Activated CD8-positive, alpha-beta T cell treated with anti-CD3 and anti-CD28 coated beads for 36 hours (primary cell): ENCODE measurements around the gene CA9. TPM values are rescaled to one million over a fixed set of nuclear protein-coding genes. Genes with fewer than 3 reads are reported as not detected.

Source experiments
- ATAC-seq: fragments of 200-7000 bp; cut with Tn5 transposase; one replicate; pipeline ENCODE4 v1.10.0; 2021; ENCODE audit warnings: mild to moderate bottlenecking, moderate library complexity
- CTCF ChIA-PET: fragments of 350-600 bp; sonication (Branson Sonifier 250); formaldehyde crosslinking; loops from one replicate; lab custom pipeline; 2021; ENCODE audit warnings: antibody characterized with exemption; lab: Charles Lee
- POLR2A ChIA-PET: fragments of 350-600 bp; sonication (Branson Sonifier 250); formaldehyde crosslinking; loops from one replicate; lab custom pipeline; 2021; ENCODE audit warnings: antibody characterized with exemption; lab: Charles Lee
- DNase-seq: peaks from one replicate; pipeline ENCODE4 v3.0.0-alpha.2; 2020
- H3K27ac Mint-ChIP-seq: one replicate; pipeline ENCODE4 v1.8.0; 2021; ENCODE audit warnings: mild to moderate bottlenecking, mixed read lengths
- H3K27me3 Mint-ChIP-seq: one replicate; pipeline ENCODE4 v1.8.0; 2021; ENCODE audit warnings: mixed read lengths
- H3K36me3 Mint-ChIP-seq: one replicate; pipeline ENCODE4 v1.8.0; 2021; ENCODE audit warnings: low read depth, mixed read lengths
- H3K4me1 Mint-ChIP-seq: one replicate; pipeline ENCODE4 v1.8.0; 2021; ENCODE audit warnings: low read depth, mixed read lengths
- H3K4me3 Mint-ChIP-seq: one replicate; pipeline ENCODE4 v1.8.0; 2021; ENCODE audit warnings: mild to moderate bottlenecking, moderate library complexity, mixed read lengths
- H3K9me3 Mint-ChIP-seq: one replicate; pipeline ENCODE4 v1.8.0; 2021; ENCODE audit warnings: mixed read lengths
- intact Hi-C: fragments of 100-400 bp; cut with micrococcal nuclease; formaldehyde crosslinking; loops from one replicate; pipeline ENCODE4 v1.10.0; 2022
- total RNA-seq, 2 experiments: library from RNA; stranded (reverse); gene quantifications; one replicate each; pipeline ENCODE4 v1.2.3, GENCODE V29; 2021
- TF ChIP-seq, protein P1 (sequence below): fragments of 200-600 bp; IDR thresholded peaks from one replicate; pipeline ENCODE4 v1.8.0; 2022; ENCODE audit warnings: antibody characterized with exemption, mild to moderate bottlenecking

The CA9 gene
- total RNA-seq, 2 experiments from 2014 or later, result 4.5 to 4.9 TPM

DNA sequence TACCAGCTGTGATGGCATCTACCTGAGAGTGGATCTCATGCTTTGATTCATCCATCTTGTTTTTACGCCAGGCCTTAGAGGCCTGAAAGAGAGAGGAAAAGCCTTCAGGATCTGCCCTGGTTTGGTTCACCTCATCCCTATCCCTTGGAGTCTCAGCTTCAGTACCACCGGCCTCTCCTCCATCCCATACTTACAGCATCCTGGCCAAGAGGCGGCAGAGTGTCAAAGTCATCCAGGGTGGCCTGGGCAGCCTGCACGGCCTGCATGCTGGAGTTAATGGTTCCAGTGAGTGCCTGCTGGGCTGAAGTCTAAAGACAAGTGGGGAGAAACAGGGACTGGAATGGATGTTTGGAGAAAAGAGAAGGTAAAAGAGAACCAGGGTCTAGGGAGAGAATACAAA, 45.8 kb downstream of the CA9 start:
- DNase-seq, result no peak
- Mint-ChIP-seq H3K27me3 (no peaks in the 10 kb centered on the region), H3K4me3 (no peak overlapping the region), H3K4me1 (no peaks in the 10 kb centered on the region), H3K9me3 (no peaks in the 10 kb centered on the region), H3K36me3 (peaks cover 55% of the 10 kb centered on the region), H3K27ac (no peak overlapping the region)
- ATAC-seq, result no peak
- intact Hi-C loops, result no loop called here
- ChIA-PET POLR2A (interaction anchor here (1.1 kb wide), 1 partner anchor 23 kb away, joined by 4 read pairs; no protein-coding TSS in a partner anchor), CTCF (interaction anchor here (1.9 to 14.0 kb wide), 2 partner anchors 9 to 26 kb away, joined by 4 to 170 read pairs; partner anchors contain the start of gene TPM2)
- TF ChIP-seq, protein P1, sequence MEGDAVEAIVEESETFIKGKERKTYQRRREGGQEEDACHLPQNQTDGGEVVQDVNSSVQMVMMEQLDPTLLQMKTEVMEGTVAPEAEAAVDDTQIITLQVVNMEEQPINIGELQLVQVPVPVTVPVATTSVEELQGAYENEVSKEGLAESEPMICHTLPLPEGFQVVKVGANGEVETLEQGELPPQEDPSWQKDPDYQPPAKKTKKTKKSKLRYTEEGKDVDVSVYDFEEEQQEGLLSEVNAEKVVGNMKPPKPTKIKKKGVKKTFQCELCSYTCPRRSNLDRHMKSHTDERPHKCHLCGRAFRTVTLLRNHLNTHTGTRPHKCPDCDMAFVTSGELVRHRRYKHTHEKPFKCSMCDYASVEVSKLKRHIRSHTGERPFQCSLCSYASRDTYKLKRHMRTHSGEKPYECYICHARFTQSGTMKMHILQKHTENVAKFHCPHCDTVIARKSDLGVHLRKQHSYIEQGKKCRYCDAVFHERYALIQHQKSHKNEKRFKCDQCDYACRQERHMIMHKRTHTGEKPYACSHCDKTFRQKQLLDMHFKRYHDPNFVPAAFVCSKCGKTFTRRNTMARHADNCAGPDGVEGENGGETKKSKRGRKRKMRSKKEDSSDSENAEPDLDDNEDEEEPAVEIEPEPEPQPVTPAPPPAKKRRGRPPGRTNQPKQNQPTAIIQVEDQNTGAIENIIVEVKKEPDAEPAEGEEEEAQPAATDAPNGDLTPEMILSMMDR, result no peak

GRCh38 chr9:35723426-35723825, 49.7 kb downstream of the CA9 start:
- ChIA-PET CTCF (interaction anchor here (2.1 to 14.0 kb wide), 2 partner anchors 30 to 65 kb away, joined by 5 to 170 read pairs; partner anchors contain the start of genes CCDC107, RMRP and TPM2), POLR2A (no interaction called here)
- Mint-ChIP-seq H3K4me1 (peaks cover 4% of the 10 kb centered on the region), H3K9me3 (no peaks in the 10 kb centered on the region), H3K27me3 (no peaks in the 10 kb centered on the region), H3K4me3 (no peak overlapping the region), H3K36me3 (peaks cover 40% of the 10 kb centered on the region), H3K27ac (no peak overlapping the region)
- TF ChIP-seq, protein P1, result no peak
- ATAC-seq (no peak), DNase-seq (no peak)
- intact Hi-C loops, result no loop called here

GRCh38 chr9:35723908-35724307, 50.2 kb downstream of the CA9 start:
- H3K4me1 Mint-ChIP-seq, result peaks cover 4% of the 10 kb centered on the region
- intact Hi-C loops, result no loop called here
- ChIA-PET CTCF (interaction anchor here (2.1 to 14.0 kb wide), 2 partner anchors 31 to 66 kb away, joined by 5 to 170 read pairs; partner anchors contain the start of genes CCDC107, RMRP and TPM2), POLR2A (no interaction called here)
- TF ChIP-seq, protein P1, result no peak
- DNase-seq, result no peak
- no peak overlapping the region for H3K4me3 Mint-ChIP-seq
- no peak for ATAC-seq
- H3K27ac Mint-ChIP-seq, result no peak overlapping the region
- no peaks in the 10 kb centered on the region for H3K27me3 Mint-ChIP-seq
- no peaks in the 10 kb centered on the region for H3K9me3 Mint-ChIP-seq
- peaks cover 39% of the 10 kb centered on the region for H3K36me3 Mint-ChIP-seq

GRCh38 chr9:35725362-35725761, 51.6 kb downstream of the CA9 start:
- H3K9me3 Mint-ChIP-seq, result no peaks in the 10 kb centered on the region
- H3K27ac Mint-ChIP-seq, result no peak overlapping the region
- TF ChIP-seq, protein P1, result no peak
- no peak for DNase-seq
- no peaks in the 10 kb centered on the region for H3K27me3 Mint-ChIP-seq
- no peak overlapping the region for H3K4me3 Mint-ChIP-seq
- H3K4me1 Mint-ChIP-seq, result peaks cover 4% of the 10 kb centered on the region
- H3K36me3 Mint-ChIP-seq, result peaks cover 35% of the 10 kb centered on the region
- ATAC-seq, result no peak
- ChIA-PET CTCF (interaction anchor here (0.5 to 14.0 kb wide), 4 partner anchors 32 to 229 kb away, joined by 3 to 170 read pairs (median 4); partner anchors contain the start of genes CCDC107, RMRP and TPM2), POLR2A (no interaction called here)
- intact Hi-C loops, result loop anchor here (5.0 kb wide), 1 partner anchor 68 kb away; the partner anchor contains the start of genes CCDC107 and RMRP

DNA sequence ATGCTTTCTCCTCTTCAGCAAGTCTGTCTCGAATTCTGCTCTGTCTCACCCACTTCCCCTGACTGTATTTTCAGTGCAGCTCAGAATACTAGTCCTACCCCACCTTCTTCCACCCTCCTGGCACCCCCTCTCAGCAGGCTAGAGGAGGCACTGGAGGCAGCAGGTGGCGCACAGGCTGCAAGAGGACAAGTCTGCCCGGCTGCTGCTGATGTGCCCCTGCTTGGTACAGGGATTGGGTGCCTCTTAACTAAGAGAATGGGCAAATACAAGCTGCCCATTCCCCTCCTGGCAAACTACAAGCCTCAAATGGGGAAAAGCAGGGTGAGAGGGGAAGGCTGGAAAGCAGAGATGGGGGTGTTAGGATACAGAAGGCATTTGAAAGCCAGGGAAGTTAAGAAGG, 53.2 kb downstream of the CA9 start:
- Mint-ChIP-seq H3K36me3 (peaks cover 30% of the 10 kb centered on the region), H3K9me3 (no peaks in the 10 kb centered on the region), H3K27ac (peak overlapping the region; percentile 72), H3K4me3 (peak overlapping the region; percentile 6), H3K4me1 (peaks cover 9% of the 10 kb centered on the region), H3K27me3 (no peaks in the 10 kb centered on the region)
- ATAC-seq, result peak; percentile 46
- TF ChIP-seq, protein P1, result peak; percentile 25
- POLR2A ChIA-PET, result interaction anchor here (0.6 to 2.8 kb wide), 5 partner anchors 10 to 462 kb away, joined by 3 to 13 read pairs (median 4); partner anchors contain the start of genes CCDC107 and RMRP
- intact Hi-C loops, result loop anchor here (5.0 kb wide), 1 partner anchor 70 kb away; the partner anchor contains the start of genes CCDC107 and RMRP
- CTCF ChIA-PET, result interaction anchor here (0.6 to 14.0 kb wide), 15 partner anchors 9 to 228 kb away, joined by 3 to 170 read pairs (median 5); partner anchors contain the start of genes ARHGEF39, CCDC107, RMRP and TPM2
- peak; percentile 69 for DNase-seq
